Measurements from ENCODE around the gene MAGEA4. TPM values are rescaled to one million over a fixed set of nuclear protein-coding genes. Genes with fewer than 3 reads are reported as not detected.

Gene MAGEA4
- total RNA-seq, 6 experiments from 2014 or later: not detected

DNA sequence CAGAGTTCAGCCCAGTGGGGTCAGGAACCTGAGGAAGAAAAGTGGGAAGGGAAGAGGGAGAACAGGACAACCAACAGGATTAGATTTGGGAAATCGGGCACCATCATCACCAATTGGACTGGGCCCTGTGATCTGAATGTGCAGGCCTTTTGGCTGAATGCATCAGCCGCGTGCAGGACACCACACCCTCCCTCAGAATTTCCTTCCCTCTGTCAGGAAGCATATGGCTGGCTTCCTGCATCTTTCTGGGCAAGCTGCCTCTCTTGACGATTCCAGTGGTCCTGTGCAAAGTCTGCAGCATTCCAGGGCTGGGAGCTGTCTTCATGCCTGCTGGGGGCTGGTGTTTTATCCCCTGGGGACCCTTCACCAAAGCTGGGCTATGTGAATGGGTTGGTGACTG, 16.4 kb downstream of the MAGEA4 start:
- ATAC-seq (no peak), DNase-seq (no peak)
- no peak for TF ChIP-seq POLR2A (IDR thresholded peaks at IDR 0.05)
- TF ChIP-seq, protein P1, sequence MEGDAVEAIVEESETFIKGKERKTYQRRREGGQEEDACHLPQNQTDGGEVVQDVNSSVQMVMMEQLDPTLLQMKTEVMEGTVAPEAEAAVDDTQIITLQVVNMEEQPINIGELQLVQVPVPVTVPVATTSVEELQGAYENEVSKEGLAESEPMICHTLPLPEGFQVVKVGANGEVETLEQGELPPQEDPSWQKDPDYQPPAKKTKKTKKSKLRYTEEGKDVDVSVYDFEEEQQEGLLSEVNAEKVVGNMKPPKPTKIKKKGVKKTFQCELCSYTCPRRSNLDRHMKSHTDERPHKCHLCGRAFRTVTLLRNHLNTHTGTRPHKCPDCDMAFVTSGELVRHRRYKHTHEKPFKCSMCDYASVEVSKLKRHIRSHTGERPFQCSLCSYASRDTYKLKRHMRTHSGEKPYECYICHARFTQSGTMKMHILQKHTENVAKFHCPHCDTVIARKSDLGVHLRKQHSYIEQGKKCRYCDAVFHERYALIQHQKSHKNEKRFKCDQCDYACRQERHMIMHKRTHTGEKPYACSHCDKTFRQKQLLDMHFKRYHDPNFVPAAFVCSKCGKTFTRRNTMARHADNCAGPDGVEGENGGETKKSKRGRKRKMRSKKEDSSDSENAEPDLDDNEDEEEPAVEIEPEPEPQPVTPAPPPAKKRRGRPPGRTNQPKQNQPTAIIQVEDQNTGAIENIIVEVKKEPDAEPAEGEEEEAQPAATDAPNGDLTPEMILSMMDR (IDR thresholded peaks at IDR 0.05): no peak
- no peaks in the 10 kb centered on the region for H3K36me3 ChIP-seq
- intact Hi-C loops (cut with DNase I): no loop called here
- H3K4me3 ChIP-seq: no peak overlapping the region
- H3K4me1 ChIP-seq: no peaks in the 10 kb centered on the region
- WGBS (ENCODE audit: insufficient coverage, low coverage, low lambda C conversion rate, missing lambda C conversion rate): 44% methylated on average over 4 of the region's 4 CpGs
- no peaks in the 10 kb centered on the region for H3K27me3 ChIP-seq
- H3K27ac ChIP-seq: no peak overlapping the region
- H3K9me3 ChIP-seq: no peaks in the 10 kb centered on the region

DNA sequence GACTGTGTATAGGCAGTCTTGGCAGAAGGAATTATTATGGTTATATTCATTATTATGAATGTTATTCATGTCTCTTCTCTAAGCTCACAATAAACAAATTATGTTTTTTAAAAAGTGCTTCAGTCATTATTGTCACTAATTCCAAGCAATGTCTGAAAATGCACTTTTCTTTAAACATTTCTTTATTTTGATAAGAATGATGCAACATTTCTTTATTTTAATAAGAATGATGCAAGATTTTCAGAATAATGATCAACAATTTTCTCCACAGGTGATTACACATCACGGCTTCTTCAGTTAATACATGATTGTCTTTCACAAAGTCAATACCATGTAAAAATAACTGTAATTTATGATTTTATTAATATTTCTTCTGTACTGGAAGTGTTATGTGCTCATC, 22.7 kb downstream of the MAGEA4 start:
- no peaks in the 10 kb centered on the region for H3K36me3 ChIP-seq
- no peak for ATAC-seq
- no peak for DNase-seq
- H3K27ac ChIP-seq: no peak overlapping the region
- 69% methylated on average over 1 of the region's 1 CpG for WGBS (ENCODE audit: insufficient coverage, low coverage, low lambda C conversion rate, missing lambda C conversion rate)
- TF ChIP-seq, protein P1 (IDR thresholded peaks at IDR 0.05): no peak
- TF ChIP-seq POLR2A (IDR thresholded peaks at IDR 0.05): no peak
- H3K9me3 ChIP-seq: no peaks in the 10 kb centered on the region
- intact Hi-C loops (cut with DNase I): no loop called here
- no peak overlapping the region for H3K4me3 ChIP-seq
- no peaks in the 10 kb centered on the region for H3K27me3 ChIP-seq
- no peaks in the 10 kb centered on the region for H3K4me1 ChIP-seq

DNA sequence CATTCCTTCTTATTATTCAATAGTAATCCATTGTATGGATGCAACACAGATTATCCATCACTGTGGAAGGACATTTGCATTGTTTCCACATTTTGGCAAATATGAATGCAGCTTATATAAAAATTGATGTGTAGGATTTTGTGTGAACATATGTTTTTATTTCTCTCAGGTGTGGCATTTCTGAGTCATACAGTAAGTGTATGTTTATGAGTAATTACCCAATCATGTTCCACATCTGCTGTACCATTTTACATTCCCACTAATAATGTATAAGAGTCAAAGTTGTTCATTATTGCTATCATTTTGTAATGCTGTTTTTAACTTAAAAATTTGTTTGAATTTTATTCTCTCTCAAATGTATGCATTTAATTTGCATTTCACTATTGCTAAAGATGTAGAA, 25.5 kb downstream of the MAGEA4 start:
- TF ChIP-seq, protein P1 (IDR thresholded peaks at IDR 0.05): no peak
- TF ChIP-seq POLR2A (IDR thresholded peaks at IDR 0.05): no peak
- ATAC-seq (no peak), DNase-seq (no peak)
- no peaks in the 10 kb centered on the region for H3K27me3 ChIP-seq
- H3K36me3 ChIP-seq: no peaks in the 10 kb centered on the region
- H3K9me3 ChIP-seq: no peaks in the 10 kb centered on the region
- no peak overlapping the region for H3K4me3 ChIP-seq
- H3K27ac ChIP-seq: no peak overlapping the region
- no peaks in the 10 kb centered on the region for H3K4me1 ChIP-seq
- intact Hi-C loops (cut with DNase I): no loop called here

DNA sequence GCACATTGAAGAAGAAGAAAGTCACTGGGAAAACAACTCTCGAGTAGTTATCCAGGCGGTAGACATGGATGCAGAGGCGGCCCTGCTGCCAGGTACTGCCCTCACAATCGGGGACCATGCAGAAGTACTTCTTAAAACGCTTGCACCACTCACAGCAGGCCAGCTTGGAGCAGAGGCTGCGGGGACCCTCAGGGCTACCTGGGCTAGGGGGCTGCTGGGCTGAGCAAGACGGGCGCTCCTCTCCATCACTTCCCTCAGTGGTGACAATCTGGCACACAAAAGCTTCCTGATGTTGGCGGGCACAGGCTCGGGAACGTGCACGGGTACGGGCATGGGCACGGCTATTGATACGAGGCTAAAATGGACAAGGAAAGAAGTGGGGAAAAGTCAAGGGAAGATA, 42.0 kb downstream of the MAGEA4 start:
- intact Hi-C loops (cut with DNase I): no loop called here
- TF ChIP-seq, protein P1 (IDR thresholded peaks at IDR 0.05): no peak
- no peak overlapping the region for H3K4me3 ChIP-seq
- H3K27ac ChIP-seq: no peak overlapping the region
- DNase-seq (no peak), ATAC-seq (no peak)
- H3K36me3 ChIP-seq: no peaks in the 10 kb centered on the region
- WGBS (ENCODE audit: insufficient coverage, low coverage, low lambda C conversion rate, missing lambda C conversion rate): 75% methylated on average over 15 of the region's 15 CpGs
- H3K9me3 ChIP-seq: no peaks in the 10 kb centered on the region
- peaks cover 0 to 3% of the 10 kb centered on the region in 2 donors for H3K27me3 ChIP-seq
- no peaks in the 10 kb centered on the region for H3K4me1 ChIP-seq

DNA sequence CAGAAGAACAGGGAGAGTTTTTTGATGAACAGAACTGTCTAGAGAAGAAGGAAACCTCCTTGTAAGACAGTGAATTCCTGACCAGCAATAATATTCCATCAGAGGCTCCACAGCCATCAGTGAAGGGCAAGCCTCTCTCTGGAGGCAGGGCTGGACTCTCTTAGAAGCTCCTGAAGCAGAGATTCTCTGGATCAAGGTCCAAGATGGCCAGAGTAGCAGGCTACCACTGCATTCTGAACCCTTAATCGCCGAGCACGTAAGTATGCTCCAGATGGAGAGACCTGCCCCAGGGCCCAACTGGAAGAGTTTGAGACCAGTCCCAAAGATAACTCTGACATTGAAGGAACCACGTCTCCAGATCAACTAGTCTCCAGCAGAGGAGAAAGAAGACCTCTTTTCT, 45.4 kb downstream of the MAGEA4 start:
- Histone ChIP-seq H3K27ac (no peak overlapping the region), H3K27me3 (peaks cover 0 to 3% of the 10 kb centered on the region in 2 donors), H3K4me1 (no peaks in the 10 kb centered on the region), H3K36me3 (no peaks in the 10 kb centered on the region), H3K9me3 (no peaks in the 10 kb centered on the region), H3K4me3 (no peak overlapping the region)
- TF ChIP-seq, protein P1 (IDR thresholded peaks at IDR 0.05): no peak
- no peak for TF ChIP-seq POLR2A (IDR thresholded peaks at IDR 0.05)
- WGBS (ENCODE audit: insufficient coverage, low coverage, low lambda C conversion rate, missing lambda C conversion rate): no CpG with 5 or more reads among the region's 4 CpGs
- intact Hi-C loops (cut with DNase I): no loop called here
- DNase-seq (no peak), ATAC-seq (no peak)
